HUES64 (cell line): Measurements from ENCODE around the gene PLEKHG1.

Experiments
- H3K27ac ChIP-seq: 2 replicates; pipeline ENCODE4 v1.7.0; 2013; ENCODE audit warnings: low read depth, low read length, inconsistent platforms
- H3K27me3 ChIP-seq: 2 replicates; pipeline ENCODE4 v1.6.1; 2013; ENCODE audit warnings: mild to moderate bottlenecking, low read length; ENCODE audit not compliant: insufficient read depth
- H3K36me3 ChIP-seq: 2 replicates; pipeline ENCODE4 v1.6.1; 2013; ENCODE audit warnings: mild to moderate bottlenecking, low read length; ENCODE audit not compliant: insufficient read depth
- H3K4me1 ChIP-seq: 2 replicates; pipeline ENCODE4 v1.6.1; 2013; ENCODE audit warnings: mild to moderate bottlenecking, low read length, moderate library complexity; ENCODE audit not compliant: insufficient read depth
- H3K4me3 ChIP-seq: 2 replicates; pipeline ENCODE4 v1.5.1; 2013; ENCODE audit warnings: mild to moderate bottlenecking, low read length, moderate library complexity
- H3K9ac ChIP-seq: 2 replicates; pipeline ENCODE4 v1.6.1; 2013; ENCODE audit warnings: mild to moderate bottlenecking, low read depth, low read length
- H3K9me3 ChIP-seq: 2 replicates; pipeline ENCODE4 v1.6.1; 2013; ENCODE audit warnings: low read depth, low read length; ENCODE audit not compliant: insufficient read depth
- WGBS: fragments of 150-250, 120-280 bp; methylation state at CpG from one replicate; pipeline ENCODE4 v1.1.7; 2013; ENCODE audit warnings: missing lambda C conversion rate; 5-methylcytosine and 5-hydroxymethylcytosine counted together

The PLEKHG1 gene

GRCh38 chr6:150641398-150642139, 41.9 kb downstream of the PLEKHG1 start:
- Histone ChIP-seq H3K27ac (no peak overlapping the region), H3K9me3 (no peaks in the 10 kb centered on the region), H3K4me1 (no peaks in the 10 kb centered on the region), H3K27me3 (no peaks in the 10 kb centered on the region), H3K9ac (no peak overlapping the region), H3K36me3 (no peaks in the 10 kb centered on the region), H3K4me3 (no peak overlapping the region)
- WGBS = 87% methylated on average over 4 of the region's 6 CpGs

DNA sequence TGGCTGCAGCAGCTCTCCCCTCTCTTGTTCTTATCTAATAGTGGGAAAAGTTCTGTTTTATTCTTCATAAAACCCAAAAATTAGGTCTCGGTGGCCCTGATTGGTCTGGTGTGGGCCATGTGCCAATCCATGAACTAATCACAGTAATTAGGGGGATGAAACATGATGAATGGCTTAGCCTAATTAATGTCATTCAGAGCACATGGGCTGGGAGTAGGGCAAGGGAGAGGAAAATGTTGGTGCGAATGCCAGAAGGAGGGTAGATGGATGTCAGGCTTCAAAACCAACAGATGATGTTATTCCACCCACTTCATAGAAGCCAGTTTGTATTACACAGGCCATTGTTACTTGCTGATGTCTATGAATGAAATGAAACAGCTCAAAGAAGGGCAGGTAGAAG, 46.5 kb downstream of the PLEKHG1 start:
- Histone ChIP-seq H3K36me3 (no peaks in the 10 kb centered on the region), H3K27me3 (no peaks in the 10 kb centered on the region), H3K9ac (no peak overlapping the region), H3K4me1 (peaks cover 5% of the 10 kb centered on the region; the same call in 1 of the 2 replicates), H3K9me3 (no peaks in the 10 kb centered on the region), H3K4me3 (no peak overlapping the region), H3K27ac (no peak overlapping the region)
- 95% methylated on average over 2 of the region's 2 CpGs for WGBS

DNA sequence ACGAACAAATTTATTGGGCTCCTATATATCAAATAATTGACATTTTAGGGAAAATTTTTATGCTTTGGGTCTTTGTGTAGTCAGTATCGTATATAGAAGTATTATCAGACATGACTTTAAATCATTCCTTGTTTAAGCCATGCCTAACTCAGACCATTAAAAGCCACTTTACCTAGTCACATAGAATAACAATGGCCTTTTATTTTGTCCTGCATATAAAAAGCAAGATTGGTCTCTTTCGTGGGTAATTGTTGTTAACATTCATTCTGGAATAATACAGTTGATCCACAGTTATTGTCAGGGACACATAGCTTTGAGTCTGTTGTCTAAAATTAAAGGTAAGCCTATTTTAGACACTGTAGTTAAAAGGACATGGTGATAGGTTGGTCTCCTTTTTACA, 47.4 kb downstream of the PLEKHG1 start:
- H3K4me1 ChIP-seq = peaks cover 5% of the 10 kb centered on the region; the same call in 1 of the 2 replicates
- no peaks in the 10 kb centered on the region for H3K36me3 ChIP-seq
- H3K4me3 ChIP-seq = no peak overlapping the region
- H3K9ac ChIP-seq = no peak overlapping the region
- no peaks in the 10 kb centered on the region for H3K27me3 ChIP-seq
- no peaks in the 10 kb centered on the region for H3K9me3 ChIP-seq
- WGBS = 72% methylated on average over 2 of the region's 3 CpGs
- H3K27ac ChIP-seq = no peak overlapping the region
